Dendritic cell treated with granulocyte-macrophage colony-stimulating factor and Interleukin-4, amounts not matched to agents 40 ng/mL and 50 ng/mL, for 4 days (primary cell): ENCODE measurements around the gene C6orf15.

Experiments
- H3K27ac Mint-ChIP-seq: one replicate; pipeline ENCODE4 v1.8.0; 2022; ENCODE audit warnings: mild to moderate bottlenecking, mixed read lengths
- H3K27me3 Mint-ChIP-seq: one replicate; pipeline ENCODE4 v1.8.0; 2022; ENCODE audit warnings: mild to moderate bottlenecking, mixed read lengths
- H3K36me3 Mint-ChIP-seq: one replicate; pipeline ENCODE4 v1.8.0; 2022; ENCODE audit warnings: low read depth, mixed read lengths
- H3K4me1 Mint-ChIP-seq: one replicate; pipeline ENCODE4 v1.8.0; 2022; ENCODE audit warnings: low read depth, mixed read lengths
- H3K4me3 Mint-ChIP-seq: one replicate; pipeline ENCODE4 v1.8.0; 2022; ENCODE audit warnings: mild to moderate bottlenecking, moderate library complexity, mixed read lengths
- H3K9me3 Mint-ChIP-seq: one replicate; pipeline ENCODE4 v1.8.0; 2022; ENCODE audit warnings: mixed read lengths
- intact Hi-C: fragments of 100-400 bp; cut with micrococcal nuclease; formaldehyde crosslinking; loops from one replicate; pipeline ENCODE4 v1.15.0; 2022

C6orf15 gene

DNA sequence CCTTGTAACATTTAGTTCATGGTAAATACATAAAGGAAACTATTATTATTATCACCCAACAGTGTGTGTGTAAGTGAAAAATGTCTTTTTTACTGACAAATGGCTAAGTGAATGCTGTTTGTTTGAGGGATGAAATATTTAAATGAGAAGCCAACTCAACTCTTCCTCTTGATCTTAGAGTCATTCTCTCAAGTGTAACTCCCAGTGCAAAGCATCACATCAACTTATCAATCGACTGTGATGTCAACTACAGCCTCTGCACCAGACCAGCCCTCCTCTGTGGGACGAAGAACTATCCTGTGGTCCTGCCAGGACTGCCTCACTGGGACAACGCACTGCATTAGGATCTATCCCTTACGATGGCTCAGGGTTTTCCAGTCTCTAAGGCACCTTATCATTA is 5.3 kb downstream of the C6orf15 start:
- Mint-ChIP-seq H3K4me1 (peaks cover 53% of the 10 kb centered on the region), H3K27me3 (peaks cover 28% of the 10 kb centered on the region), H3K4me3 (no peak overlapping the region), H3K36me3 (no peaks in the 10 kb centered on the region), H3K27ac (no peak overlapping the region), H3K9me3 (no peaks in the 10 kb centered on the region)
- intact Hi-C loops: no loop called here

GRCh38 chr6:31103136-31103535 is 9.2 kb downstream of the C6orf15 start:
- intact Hi-C loops: no loop called here
- H3K4me3 Mint-ChIP-seq: no peak overlapping the region
- H3K36me3 Mint-ChIP-seq: no peaks in the 10 kb centered on the region
- peaks cover 3% of the 10 kb centered on the region for H3K27me3 Mint-ChIP-seq
- no peaks in the 10 kb centered on the region for H3K9me3 Mint-ChIP-seq
- H3K4me1 Mint-ChIP-seq: peaks cover 27% of the 10 kb centered on the region
- H3K27ac Mint-ChIP-seq: no peak overlapping the region

DNA sequence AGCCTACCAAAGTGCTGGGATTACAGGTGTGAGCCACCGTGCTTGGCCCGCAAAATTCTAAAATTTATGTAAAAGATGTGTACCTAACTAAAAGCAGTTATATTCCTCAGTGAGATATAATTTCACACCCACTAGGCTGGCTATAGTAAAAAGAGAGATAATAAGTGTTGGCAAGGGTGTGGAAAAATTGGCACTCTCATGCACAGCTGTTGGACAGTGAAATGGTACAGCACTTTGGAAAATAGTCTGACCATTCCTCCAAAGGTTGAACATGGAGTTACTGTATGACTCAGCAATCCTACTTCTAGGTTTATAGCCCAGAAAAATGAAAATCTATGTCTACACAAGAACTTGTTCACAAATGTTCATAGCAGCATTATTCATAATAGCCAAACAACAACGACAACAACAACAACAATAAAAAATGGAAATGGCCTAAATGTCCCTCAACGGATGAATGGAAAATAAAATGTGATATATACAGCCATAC is 13.9 kb downstream of the C6orf15 start:
- H3K27ac Mint-ChIP-seq: no peak overlapping the region
- peaks cover 45% of the 10 kb centered on the region for H3K4me1 Mint-ChIP-seq
- H3K9me3 Mint-ChIP-seq: no peaks in the 10 kb centered on the region
- H3K36me3 Mint-ChIP-seq: no peaks in the 10 kb centered on the region
- H3K27me3 Mint-ChIP-seq: no peaks in the 10 kb centered on the region
- H3K4me3 Mint-ChIP-seq: no peak overlapping the region
- intact Hi-C loops: no loop called here

DNA sequence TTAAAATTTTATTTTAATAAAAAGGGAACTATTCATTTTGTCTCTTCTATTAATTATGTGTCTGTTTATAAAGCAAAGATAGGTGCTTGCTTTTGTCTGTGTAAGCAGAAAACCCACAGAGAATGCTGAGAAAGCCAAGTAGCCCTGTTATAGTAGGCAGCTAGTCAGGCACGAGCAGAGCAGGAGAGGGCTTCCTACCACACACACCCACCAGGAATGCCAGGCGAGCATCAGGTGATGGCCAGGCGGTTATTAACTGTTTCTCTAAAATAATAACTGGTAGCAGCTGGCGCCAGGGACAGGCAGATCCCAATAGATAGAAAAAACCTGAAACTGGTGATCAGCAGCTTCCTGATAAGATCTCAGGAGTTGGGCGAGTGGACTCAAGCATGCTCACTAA is 15.7 kb downstream of the C6orf15 start:
- Mint-ChIP-seq H3K27me3 (no peaks in the 10 kb centered on the region), H3K9me3 (no peaks in the 10 kb centered on the region), H3K36me3 (no peaks in the 10 kb centered on the region), H3K27ac (no peak overlapping the region), H3K4me3 (no peak overlapping the region), H3K4me1 (peaks cover 45% of the 10 kb centered on the region)
- intact Hi-C loops: no loop called here

- intact Hi-C loops: no loop called here
- Mint-ChIP-seq H3K4me1 (peaks cover 45% of the 10 kb centered on the region), H3K27me3 (no peaks in the 10 kb centered on the region), H3K36me3 (no peaks in the 10 kb centered on the region), H3K9me3 (no peaks in the 10 kb centered on the region), H3K4me3 (no peak overlapping the region), H3K27ac (no peak overlapping the region)
These were observed 16.2 kb downstream of the C6orf15 start for GRCh38 chr6:31096215-31096614.

DNA sequence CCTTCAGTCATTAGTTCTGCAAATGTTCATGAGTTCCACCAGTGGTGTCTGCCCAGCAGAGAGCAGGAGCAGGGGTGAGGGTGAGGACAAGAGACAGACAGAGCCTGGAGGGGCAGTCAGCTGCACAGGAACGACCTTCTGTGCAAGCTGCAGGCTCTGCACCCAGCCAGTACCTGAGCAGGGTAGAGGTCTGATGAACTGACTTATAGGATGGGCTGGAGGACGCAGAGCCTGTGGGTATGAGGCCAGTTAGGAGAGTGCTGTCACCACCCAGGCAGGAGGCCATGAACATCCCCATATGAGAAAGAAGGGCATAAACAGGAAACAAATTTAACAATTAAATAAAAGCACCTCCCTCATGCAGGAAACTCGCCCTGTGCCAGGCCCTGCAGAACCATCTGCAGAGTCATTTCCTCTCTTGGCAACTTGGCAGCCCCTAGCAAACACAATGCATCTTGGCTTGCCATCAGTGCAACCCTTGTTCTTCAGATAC is 17.9 kb downstream of the C6orf15 start:
- Mint-ChIP-seq H3K27me3 (no peaks in the 10 kb centered on the region), H3K9me3 (no peaks in the 10 kb centered on the region), H3K4me3 (peak overlapping the region; percentile 27), H3K27ac (peak overlapping the region; percentile 67), H3K4me1 (peaks cover 45% of the 10 kb centered on the region), H3K36me3 (no peaks in the 10 kb centered on the region)
- intact Hi-C loops: no loop called here

DNA sequence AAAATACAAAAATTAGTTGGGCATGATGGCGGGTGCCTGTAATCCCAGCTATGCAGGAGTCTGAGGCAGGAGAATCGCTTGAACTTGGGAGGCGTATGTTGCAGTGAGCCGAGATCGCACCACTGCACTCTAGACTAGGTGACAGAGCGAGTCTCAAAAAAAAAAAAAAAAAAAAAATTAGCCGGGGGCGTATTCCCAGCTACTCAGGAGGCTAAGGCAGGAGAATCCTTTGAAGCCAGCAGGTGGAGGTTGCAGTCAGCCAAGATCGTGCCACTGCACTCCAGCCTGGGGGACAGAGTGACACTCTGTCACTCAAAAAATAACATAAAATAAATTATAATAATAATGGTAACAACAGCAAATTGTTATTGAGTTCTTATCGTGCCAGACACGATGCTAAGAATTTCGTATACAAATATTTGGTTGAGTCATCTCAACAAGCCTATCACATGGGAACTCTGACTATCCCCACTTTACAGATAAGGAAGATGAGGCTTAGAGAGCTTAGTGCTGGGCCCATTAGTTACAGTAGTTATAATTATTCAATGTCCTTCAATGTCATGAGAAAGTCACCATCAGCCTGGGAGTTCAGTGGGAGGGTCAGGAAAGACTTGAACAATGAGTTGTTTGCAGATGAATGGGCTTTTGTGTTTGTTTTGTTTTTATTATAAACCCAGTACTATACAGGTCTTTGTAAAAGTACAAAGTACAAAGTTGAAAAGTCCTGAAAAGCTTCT is 19.4 kb downstream of the C6orf15 start:
- Mint-ChIP-seq H3K27ac (no peak overlapping the region), H3K9me3 (no peaks in the 10 kb centered on the region), H3K27me3 (no peaks in the 10 kb centered on the region), H3K4me3 (no peak overlapping the region), H3K4me1 (peaks cover 38% of the 10 kb centered on the region), H3K36me3 (no peaks in the 10 kb centered on the region)
- intact Hi-C loops: no loop called here

DNA sequence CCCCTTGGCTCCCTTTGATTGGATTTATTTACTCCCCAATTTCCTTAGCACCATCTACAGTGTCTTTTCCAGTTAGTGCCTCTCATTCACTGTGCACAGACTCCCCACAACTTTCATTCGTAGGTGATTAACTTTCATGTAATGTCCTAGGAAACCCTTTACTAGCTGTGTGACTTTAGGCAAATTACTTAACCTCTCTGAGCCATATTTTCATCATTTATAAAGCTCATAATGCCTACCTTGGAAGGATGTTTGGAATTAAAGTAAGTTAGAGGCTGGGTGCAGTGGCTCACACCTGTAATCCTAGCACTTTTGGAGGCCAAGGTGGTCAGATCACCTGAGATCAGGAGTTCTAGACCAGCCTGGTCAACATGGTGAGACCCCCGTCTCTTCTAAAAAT is 20.1 kb downstream of the C6orf15 start:
- no peak overlapping the region for H3K4me3 Mint-ChIP-seq
- no peak overlapping the region for H3K27ac Mint-ChIP-seq
- H3K4me1 Mint-ChIP-seq: peaks cover 37% of the 10 kb centered on the region
- no peaks in the 10 kb centered on the region for H3K36me3 Mint-ChIP-seq
- no peaks in the 10 kb centered on the region for H3K27me3 Mint-ChIP-seq
- no peaks in the 10 kb centered on the region for H3K9me3 Mint-ChIP-seq
- intact Hi-C loops: no loop called here

GRCh38 chr6:31091680-31092079 is 20.7 kb downstream of the C6orf15 start:
- H3K4me1 Mint-ChIP-seq: peaks cover 31% of the 10 kb centered on the region
- H3K27me3 Mint-ChIP-seq: peaks cover 4% of the 10 kb centered on the region
- no peak overlapping the region for H3K4me3 Mint-ChIP-seq
- H3K36me3 Mint-ChIP-seq: no peaks in the 10 kb centered on the region
- intact Hi-C loops: no loop called here
- H3K9me3 Mint-ChIP-seq: no peaks in the 10 kb centered on the region
- no peak overlapping the region for H3K27ac Mint-ChIP-seq

DNA sequence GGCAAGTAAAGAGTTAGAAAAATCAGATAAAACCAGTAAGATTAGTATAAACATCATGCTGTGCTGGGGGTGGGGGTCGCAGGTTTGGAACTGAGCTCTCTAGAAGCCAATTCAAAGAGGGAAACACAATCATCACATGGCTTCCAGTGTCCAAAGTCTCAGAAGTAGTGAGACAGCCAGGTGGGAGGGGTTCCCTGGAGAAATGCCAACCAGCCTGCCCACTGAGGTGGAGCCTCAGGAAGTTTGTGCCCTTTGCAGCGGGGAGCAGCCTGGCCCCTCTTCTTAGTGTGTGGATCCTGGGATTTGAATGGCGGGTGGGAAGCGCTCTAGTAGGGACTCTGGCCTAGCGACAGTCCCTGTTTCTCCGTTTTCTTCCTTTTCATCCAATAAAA is 21.4 kb downstream of the C6orf15 start:
- no peaks in the 10 kb centered on the region for H3K36me3 Mint-ChIP-seq
- no peaks in the 10 kb centered on the region for H3K9me3 Mint-ChIP-seq
- intact Hi-C loops: no loop called here
- peaks cover 8% of the 10 kb centered on the region for H3K27me3 Mint-ChIP-seq
- no peak overlapping the region for H3K27ac Mint-ChIP-seq
- H3K4me1 Mint-ChIP-seq: peaks cover 24% of the 10 kb centered on the region
- H3K4me3 Mint-ChIP-seq: no peak overlapping the region

- no peak overlapping the region for H3K4me3 Mint-ChIP-seq
- H3K27ac Mint-ChIP-seq: no peak overlapping the region
- peaks cover 22% of the 10 kb centered on the region for H3K4me1 Mint-ChIP-seq
- no peaks in the 10 kb centered on the region for H3K36me3 Mint-ChIP-seq
- intact Hi-C loops: no loop called here
- H3K9me3 Mint-ChIP-seq: no peaks in the 10 kb centered on the region
- peaks cover 10% of the 10 kb centered on the region for H3K27me3 Mint-ChIP-seq
These were observed 22.0 kb downstream of the C6orf15 start for GRCh38 chr6:31090275-31090972.

- Mint-ChIP-seq H3K27ac (no peak overlapping the region), H3K4me1 (peaks cover 5% of the 10 kb centered on the region), H3K4me3 (no peak overlapping the region), H3K27me3 (peaks cover 13% of the 10 kb centered on the region), H3K9me3 (no peaks in the 10 kb centered on the region), H3K36me3 (no peaks in the 10 kb centered on the region)
- intact Hi-C loops: loop anchor here (5.0 to 10.0 kb wide), 2 partner anchors 260 to 353 kb away; no protein-coding TSS in a partner anchor
These were observed 24.8 kb downstream of the C6orf15 start for GRCh38 chr6:31087494-31088089.

DNA sequence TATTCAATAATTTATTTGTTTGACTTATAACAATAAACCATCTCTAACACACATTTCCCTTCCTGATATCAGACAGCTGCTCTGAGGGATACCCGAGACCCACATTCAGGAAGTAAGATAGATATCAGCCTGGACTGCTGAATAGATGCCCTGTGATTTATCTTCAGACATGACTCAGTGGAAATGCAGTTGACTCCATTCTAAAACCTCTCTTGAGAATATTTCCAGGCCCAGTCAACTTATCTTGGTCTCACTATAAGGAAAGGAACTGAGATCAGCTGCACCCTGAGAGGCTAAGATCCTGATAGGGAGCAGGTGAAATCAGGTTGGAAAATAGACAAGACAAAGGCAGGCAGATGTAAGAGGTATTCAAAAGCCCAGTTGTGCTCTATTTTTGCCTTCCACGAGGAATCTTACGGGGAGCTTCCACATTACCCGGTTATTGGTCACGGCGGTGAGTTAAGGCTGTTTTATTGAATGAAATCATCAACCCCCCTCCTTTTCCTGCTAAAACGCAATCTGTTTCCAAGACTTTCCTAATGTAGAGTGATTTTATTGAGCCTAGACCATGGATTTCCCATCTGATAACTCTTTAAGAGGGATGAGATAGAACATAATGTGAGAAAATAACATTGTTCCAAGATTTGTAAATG is 25.5 kb downstream of the C6orf15 start:
- no peaks in the 10 kb centered on the region for H3K36me3 Mint-ChIP-seq
- intact Hi-C loops: loop anchor here (5.0 to 10.0 kb wide), 2 partner anchors 260 to 352 kb away; no protein-coding TSS in a partner anchor
- H3K27me3 Mint-ChIP-seq: peaks cover 14% of the 10 kb centered on the region
- H3K4me3 Mint-ChIP-seq: no peak overlapping the region
- no peaks in the 10 kb centered on the region for H3K9me3 Mint-ChIP-seq
- H3K27ac Mint-ChIP-seq: no peak overlapping the region
- H3K4me1 Mint-ChIP-seq: peaks cover 5% of the 10 kb centered on the region
